Measurements from ENCODE around the gene FAM163A. TPM values are rescaled to one million over a fixed set of nuclear protein-coding genes. Genes with fewer than 3 reads are reported as not detected.
"Not testable (repeated sequence)": the region's sequence is repeated elsewhere in the genome, so short reads cannot be mapped to it uniquely, and the experiment has no call there.

FAM163A gene
- total RNA-seq, 1 donor from 2014 or later: not detected

GRCh38 chr1:179798864-179799516, 55.9 kb downstream of the FAM163A start:
- no peaks in the 10 kb centered on the region for H3K9me3 Mint-ChIP-seq
- no peak overlapping the region for H3K4me3 Mint-ChIP-seq
- H3K4me1 Mint-ChIP-seq: no peaks in the 10 kb centered on the region
- TF ChIP-seq CTCF (conservative IDR thresholded peaks at IDR 0.05): no peak
- no peaks in the 10 kb centered on the region for H3K36me3 Mint-ChIP-seq (ENCODE audit: low read depth)
- peaks cover 7% of the 10 kb centered on the region for H3K27me3 Mint-ChIP-seq (ENCODE audit: low read depth)
- H3K27ac Mint-ChIP-seq (ENCODE audit: unreplicated experiment): no peak overlapping the region
- DNase-seq (ENCODE audit: low read depth, low spot score): no peak

- Mint-ChIP-seq H3K27ac (ENCODE audit: unreplicated experiment) (no peak overlapping the region), H3K9me3 (no peaks in the 10 kb centered on the region), H3K4me1 (no peaks in the 10 kb centered on the region), H3K4me3 (no peak overlapping the region), H3K27me3 (ENCODE audit: low read depth) (peaks cover 7% of the 10 kb centered on the region), H3K36me3 (ENCODE audit: low read depth) (no peaks in the 10 kb centered on the region)
- no peak for TF ChIP-seq CTCF (conservative IDR thresholded peaks at IDR 0.05)
- DNase-seq (ENCODE audit: low read depth, low spot score): no peak
Observed at GRCh38 chr1:179800481-179800880, 57.4 kb downstream of the FAM163A start.

DNA sequence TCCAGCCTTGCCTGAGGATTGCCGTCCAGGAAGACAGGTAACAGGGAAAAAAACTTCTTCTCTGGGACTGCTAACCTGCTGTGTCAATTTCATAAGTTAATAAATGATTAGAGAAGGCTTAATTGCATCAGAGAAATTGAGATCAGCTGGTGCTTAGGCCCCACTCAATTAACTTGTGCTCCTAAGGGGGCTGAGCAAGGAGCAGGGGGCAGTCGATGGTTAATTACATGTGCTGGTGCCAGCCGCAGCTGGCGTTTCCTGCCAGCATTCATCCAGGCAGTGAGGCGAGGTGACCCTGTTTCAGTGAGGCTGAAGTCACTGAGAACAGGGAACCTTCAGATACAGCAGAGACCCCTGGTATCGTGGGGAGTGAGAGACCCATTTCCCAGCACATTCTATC, 60.0 kb downstream of the FAM163A start:
- no peak for TF ChIP-seq CTCF (conservative IDR thresholded peaks at IDR 0.05)
- peaks cover 7% of the 10 kb centered on the region for H3K27me3 Mint-ChIP-seq (ENCODE audit: low read depth)
- no peak overlapping the region for H3K4me3 Mint-ChIP-seq
- H3K4me1 Mint-ChIP-seq: no peaks in the 10 kb centered on the region
- DNase-seq (ENCODE audit: low read depth, low spot score): no peak
- no peak overlapping the region for H3K27ac Mint-ChIP-seq (ENCODE audit: unreplicated experiment)
- H3K9me3 Mint-ChIP-seq: no peaks in the 10 kb centered on the region
- no peaks in the 10 kb centered on the region for H3K36me3 Mint-ChIP-seq (ENCODE audit: low read depth)

DNA sequence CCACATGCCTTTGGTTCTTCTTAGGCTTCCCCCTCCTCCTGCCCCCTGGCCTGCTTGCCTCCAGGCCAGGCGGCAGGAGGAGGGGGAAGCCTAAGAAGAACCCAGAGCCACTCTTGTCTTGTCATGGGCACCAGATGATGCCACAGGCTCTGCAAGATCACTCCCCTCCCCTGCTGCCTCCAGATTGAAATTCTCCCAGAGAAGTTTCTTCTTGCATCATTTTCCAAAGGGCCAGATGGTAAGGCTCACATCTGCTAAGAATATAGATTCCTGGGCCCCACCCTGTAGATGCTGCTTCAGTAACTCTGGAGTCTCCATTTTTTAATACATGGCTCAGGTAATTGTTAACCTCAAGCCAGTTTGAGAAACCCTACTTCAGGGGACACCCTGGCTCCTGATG, 60.8 kb downstream of the FAM163A start:
- H3K4me3 Mint-ChIP-seq: no peak overlapping the region
- H3K36me3 Mint-ChIP-seq (ENCODE audit: low read depth): no peaks in the 10 kb centered on the region
- no peak overlapping the region for H3K27ac Mint-ChIP-seq (ENCODE audit: unreplicated experiment)
- no peak for DNase-seq (ENCODE audit: low read depth, low spot score)
- no peak for TF ChIP-seq CTCF (conservative IDR thresholded peaks at IDR 0.05)
- peaks cover 7% of the 10 kb centered on the region for H3K27me3 Mint-ChIP-seq (ENCODE audit: low read depth)
- H3K4me1 Mint-ChIP-seq: no peaks in the 10 kb centered on the region
- H3K9me3 Mint-ChIP-seq: no peaks in the 10 kb centered on the region

GRCh38 chr1:179804417-179804816, 61.3 kb downstream of the FAM163A start:
- not testable (repeated sequence) for H3K4me3 Mint-ChIP-seq; H3K9me3 Mint-ChIP-seq; H3K27ac Mint-ChIP-seq (ENCODE audit: unreplicated experiment); DNase-seq (ENCODE audit: low read depth, low spot score); H3K27me3 Mint-ChIP-seq (ENCODE audit: low read depth); H3K36me3 Mint-ChIP-seq (ENCODE audit: low read depth); H3K4me1 Mint-ChIP-seq

- Mint-ChIP-seq H3K4me3 (no peak overlapping the region), H3K9me3 (no peaks in the 10 kb centered on the region), H3K36me3 (ENCODE audit: low read depth) (no peaks in the 10 kb centered on the region), H3K4me1 (peaks cover 5% of the 10 kb centered on the region), H3K27me3 (ENCODE audit: low read depth) (peaks cover 10% of the 10 kb centered on the region), H3K27ac (ENCODE audit: unreplicated experiment) (no peak overlapping the region)
- DNase-seq (ENCODE audit: low read depth, low spot score): no peak
- no peak for TF ChIP-seq CTCF (conservative IDR thresholded peaks at IDR 0.05)
Observed at GRCh38 chr1:179805291-179806195, 62.5 kb downstream of the FAM163A start.

Measured in neural crest cell (in vitro differentiated cells).